ENCODE measurements around the gene CCDC69.

CCDC69 gene

GRCh38 chr5:151167022-151167421 is 56.9 kb downstream of the CCDC69 start:
- Histone ChIP-seq H3K79me2 (ENCODE audit: insufficient read depth, low read length) (no peaks in the 10 kb centered on the region), H3F3A (ENCODE audit: insufficient read depth, low read length) (no peaks in the 10 kb centered on the region), H3K4me1 (ENCODE audit: insufficient read depth, low read length, severe bottlenecking) (peaks cover 9% of the 10 kb centered on the region), H3K9me2 (ENCODE audit: low read depth, low read length) (no peaks in the 10 kb centered on the region), H3K9me3 (ENCODE audit: low read length) (no peaks in the 10 kb centered on the region), H3K27ac (ENCODE audit: low read depth, low read length, poor library complexity, severe bottlenecking) (no peak overlapping the region), H2AFZ (ENCODE audit: low read length) (no peak overlapping the region), H3K9ac (ENCODE audit: low read length) (no peak overlapping the region), H3K4me2 (ENCODE audit: low read length) (no peak overlapping the region), H4K20me1 (ENCODE audit: insufficient read depth, low read length) (no peaks in the 10 kb centered on the region), H3K4me3 (ENCODE audit: low read depth, low read length, poor library complexity, severe bottlenecking) (no peak overlapping the region), H3K27me3 (ENCODE audit: insufficient read depth, low read length) (no peaks in the 10 kb centered on the region), H3K36me3 (ENCODE audit: insufficient read depth, low read length) (no peaks in the 10 kb centered on the region)
- TF ChIP-seq, protein P1, sequence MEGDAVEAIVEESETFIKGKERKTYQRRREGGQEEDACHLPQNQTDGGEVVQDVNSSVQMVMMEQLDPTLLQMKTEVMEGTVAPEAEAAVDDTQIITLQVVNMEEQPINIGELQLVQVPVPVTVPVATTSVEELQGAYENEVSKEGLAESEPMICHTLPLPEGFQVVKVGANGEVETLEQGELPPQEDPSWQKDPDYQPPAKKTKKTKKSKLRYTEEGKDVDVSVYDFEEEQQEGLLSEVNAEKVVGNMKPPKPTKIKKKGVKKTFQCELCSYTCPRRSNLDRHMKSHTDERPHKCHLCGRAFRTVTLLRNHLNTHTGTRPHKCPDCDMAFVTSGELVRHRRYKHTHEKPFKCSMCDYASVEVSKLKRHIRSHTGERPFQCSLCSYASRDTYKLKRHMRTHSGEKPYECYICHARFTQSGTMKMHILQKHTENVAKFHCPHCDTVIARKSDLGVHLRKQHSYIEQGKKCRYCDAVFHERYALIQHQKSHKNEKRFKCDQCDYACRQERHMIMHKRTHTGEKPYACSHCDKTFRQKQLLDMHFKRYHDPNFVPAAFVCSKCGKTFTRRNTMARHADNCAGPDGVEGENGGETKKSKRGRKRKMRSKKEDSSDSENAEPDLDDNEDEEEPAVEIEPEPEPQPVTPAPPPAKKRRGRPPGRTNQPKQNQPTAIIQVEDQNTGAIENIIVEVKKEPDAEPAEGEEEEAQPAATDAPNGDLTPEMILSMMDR (IDR thresholded peaks at IDR 0.05; ENCODE audit: low read length) = no peak
- no peak for TF ChIP-seq EZH2 (IDR thresholded peaks at IDR 0.05; ENCODE audit: borderline replicate concordance, low read length)

GRCh38 chr5:151164687-151165392 is 59.1 kb downstream of the CCDC69 start:
- Histone ChIP-seq H3K9ac (ENCODE audit: low read length) (no peak overlapping the region), H3K4me2 (ENCODE audit: low read length) (no peak overlapping the region), H3K79me2 (ENCODE audit: insufficient read depth, low read length) (no peaks in the 10 kb centered on the region), H3K9me2 (ENCODE audit: low read depth, low read length) (no peaks in the 10 kb centered on the region), H2AFZ (ENCODE audit: low read length) (no peak overlapping the region), H3K27ac (ENCODE audit: low read depth, low read length, poor library complexity, severe bottlenecking) (peak overlapping the region; percentile 24), H3K4me3 (ENCODE audit: low read depth, low read length, poor library complexity, severe bottlenecking) (no peak overlapping the region), H4K20me1 (ENCODE audit: insufficient read depth, low read length) (no peaks in the 10 kb centered on the region), H3K36me3 (ENCODE audit: insufficient read depth, low read length) (no peaks in the 10 kb centered on the region), H3K9me3 (ENCODE audit: low read length) (no peaks in the 10 kb centered on the region), H3K4me1 (ENCODE audit: insufficient read depth, low read length, severe bottlenecking) (peaks cover 9% of the 10 kb centered on the region), H3K27me3 (ENCODE audit: insufficient read depth, low read length) (no peaks in the 10 kb centered on the region; the same call in 1 of the 2 replicates), H3F3A (ENCODE audit: insufficient read depth, low read length) (no peaks in the 10 kb centered on the region)
- TF ChIP-seq, protein P1 (IDR thresholded peaks at IDR 0.05; ENCODE audit: low read length) = peak; percentile 98
- no peak for TF ChIP-seq EZH2 (IDR thresholded peaks at IDR 0.05; ENCODE audit: borderline replicate concordance, low read length)

DNA sequence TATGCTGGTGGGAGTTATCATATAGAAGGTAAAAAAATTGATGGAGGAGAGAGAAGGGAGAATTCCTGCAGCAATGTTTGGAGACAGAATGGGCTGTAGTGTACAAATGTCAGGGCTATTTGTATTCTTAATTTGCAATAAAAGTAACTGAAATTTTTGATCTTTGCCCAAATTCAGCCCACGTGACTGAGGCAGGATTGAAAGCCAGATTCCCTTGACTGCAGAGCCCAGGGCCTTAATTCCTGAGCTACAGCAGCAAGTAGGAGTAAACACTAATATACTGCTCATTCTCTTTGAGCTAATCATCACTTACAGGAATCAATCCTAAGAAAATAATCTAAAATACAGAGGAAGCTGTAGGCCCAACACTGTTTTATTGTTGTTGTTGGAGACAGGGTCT is 61.1 kb downstream of the CCDC69 start:
- Histone ChIP-seq H3K9me2 (ENCODE audit: low read depth, low read length) (no peaks in the 10 kb centered on the region), H3K27me3 (ENCODE audit: insufficient read depth, low read length) (no peaks in the 10 kb centered on the region; the same call in 1 of the 2 replicates), H3K9me3 (ENCODE audit: low read length) (no peaks in the 10 kb centered on the region), H2AFZ (ENCODE audit: low read length) (no peak overlapping the region), H3K4me2 (ENCODE audit: low read length) (no peak overlapping the region), H3K9ac (ENCODE audit: low read length) (no peak overlapping the region), H3K4me3 (ENCODE audit: low read depth, low read length, poor library complexity, severe bottlenecking) (no peak overlapping the region), H4K20me1 (ENCODE audit: insufficient read depth, low read length) (no peaks in the 10 kb centered on the region), H3K79me2 (ENCODE audit: insufficient read depth, low read length) (no peaks in the 10 kb centered on the region), H3F3A (ENCODE audit: insufficient read depth, low read length) (no peaks in the 10 kb centered on the region), H3K4me1 (ENCODE audit: insufficient read depth, low read length, severe bottlenecking) (peaks cover 14% of the 10 kb centered on the region), H3K36me3 (ENCODE audit: insufficient read depth, low read length) (no peaks in the 10 kb centered on the region), H3K27ac (ENCODE audit: low read depth, low read length, poor library complexity, severe bottlenecking) (no peak overlapping the region)
- TF ChIP-seq, protein P1 (IDR thresholded peaks at IDR 0.05; ENCODE audit: low read length) = no peak
- TF ChIP-seq EZH2 (IDR thresholded peaks at IDR 0.05; ENCODE audit: borderline replicate concordance, low read length) = no peak

Data from OCI-LY1 (cell line).